GM12865 (cell line): ENCODE data around the gene KLHL29.

Source experiments
- DNase-seq: peaks from one replicate; pipeline ENCODE4 v3.0.0; 2010; ENCODE audit warnings: low read depth
- H3K4me3 ChIP-seq: 2 replicates; pipeline ENCODE4 v1.5.1; 2011; ENCODE audit warnings: mild to moderate bottlenecking, low read depth, low read length, control low read depth
- TF ChIP-seq, protein P1 (sequence below): IDR thresholded peaks from 2 replicates; pipeline ENCODE4 v1.5.1; 2011; ENCODE audit warnings: low read length, control low read depth, low read depth, inconsistent platforms; ENCODE audit not compliant: insufficient read depth; ENCODE audit errors: missing control alignments

The KLHL29 gene

DNA sequence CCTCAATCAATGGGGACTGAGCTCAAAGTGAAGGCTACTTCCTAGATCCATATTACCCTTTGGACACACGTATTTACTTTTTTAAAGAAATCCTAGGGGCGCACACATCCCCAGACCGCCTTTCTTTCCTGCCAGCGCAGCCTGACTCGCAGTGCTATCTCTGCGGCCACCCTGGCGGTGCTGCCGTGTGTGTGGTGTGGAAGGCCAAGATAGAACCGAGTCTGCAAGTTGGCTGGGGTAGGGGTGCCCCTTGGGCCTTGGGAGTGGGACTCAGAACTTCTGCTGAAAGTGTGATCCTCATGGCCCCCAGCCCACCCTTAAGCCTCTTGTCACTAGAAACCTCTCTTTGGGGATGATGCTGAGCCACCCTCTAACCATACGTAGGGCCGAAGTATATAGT, 143.7 kb downstream of the KLHL29 start:
- H3K4me3 ChIP-seq, result no peak overlapping the region
- TF ChIP-seq, protein P1, sequence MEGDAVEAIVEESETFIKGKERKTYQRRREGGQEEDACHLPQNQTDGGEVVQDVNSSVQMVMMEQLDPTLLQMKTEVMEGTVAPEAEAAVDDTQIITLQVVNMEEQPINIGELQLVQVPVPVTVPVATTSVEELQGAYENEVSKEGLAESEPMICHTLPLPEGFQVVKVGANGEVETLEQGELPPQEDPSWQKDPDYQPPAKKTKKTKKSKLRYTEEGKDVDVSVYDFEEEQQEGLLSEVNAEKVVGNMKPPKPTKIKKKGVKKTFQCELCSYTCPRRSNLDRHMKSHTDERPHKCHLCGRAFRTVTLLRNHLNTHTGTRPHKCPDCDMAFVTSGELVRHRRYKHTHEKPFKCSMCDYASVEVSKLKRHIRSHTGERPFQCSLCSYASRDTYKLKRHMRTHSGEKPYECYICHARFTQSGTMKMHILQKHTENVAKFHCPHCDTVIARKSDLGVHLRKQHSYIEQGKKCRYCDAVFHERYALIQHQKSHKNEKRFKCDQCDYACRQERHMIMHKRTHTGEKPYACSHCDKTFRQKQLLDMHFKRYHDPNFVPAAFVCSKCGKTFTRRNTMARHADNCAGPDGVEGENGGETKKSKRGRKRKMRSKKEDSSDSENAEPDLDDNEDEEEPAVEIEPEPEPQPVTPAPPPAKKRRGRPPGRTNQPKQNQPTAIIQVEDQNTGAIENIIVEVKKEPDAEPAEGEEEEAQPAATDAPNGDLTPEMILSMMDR, result no peak
- no peak for DNase-seq

- no peak for DNase-seq
- no peak overlapping the region for H3K4me3 ChIP-seq
- TF ChIP-seq, protein P1, result no peak
Measured at GRCh38 chr2:23529659-23530058, 144.7 kb downstream of the KLHL29 start.

DNA sequence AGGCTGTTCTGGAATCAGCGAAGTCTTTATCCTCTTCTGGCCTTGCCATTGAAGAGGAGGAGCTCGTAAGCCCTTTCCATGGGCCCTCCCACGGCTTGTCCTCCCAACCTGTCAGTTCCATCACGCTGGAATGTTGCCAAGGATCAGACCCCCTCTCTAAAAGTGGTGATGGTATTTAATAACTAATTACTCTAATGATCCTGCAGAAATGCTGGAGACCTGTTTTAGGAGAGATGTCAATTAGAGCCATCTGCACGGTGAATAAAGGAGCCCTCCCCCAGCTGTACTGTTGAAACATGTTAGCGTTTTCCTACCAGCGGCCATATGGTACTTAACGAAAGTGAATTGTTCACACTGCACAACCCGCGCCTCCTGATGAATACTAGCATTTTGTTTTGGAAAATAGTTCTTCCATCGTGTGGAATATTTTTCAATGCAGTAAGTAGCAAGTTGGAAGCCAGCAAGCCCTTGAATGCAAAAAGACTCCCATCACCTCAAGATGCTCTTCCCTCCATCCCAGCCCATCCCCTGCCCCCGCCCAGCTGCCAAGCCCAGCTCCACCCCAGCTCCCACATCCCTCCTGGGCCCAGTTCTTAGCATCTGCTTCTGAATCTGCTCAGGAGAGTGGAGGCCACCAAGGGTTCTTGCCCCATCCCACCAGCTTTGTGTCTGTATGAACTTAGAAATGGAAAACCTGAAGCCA, 145.4 kb downstream of the KLHL29 start:
- no peak for DNase-seq
- no peak overlapping the region for H3K4me3 ChIP-seq
- TF ChIP-seq, protein P1, result no peak

DNA sequence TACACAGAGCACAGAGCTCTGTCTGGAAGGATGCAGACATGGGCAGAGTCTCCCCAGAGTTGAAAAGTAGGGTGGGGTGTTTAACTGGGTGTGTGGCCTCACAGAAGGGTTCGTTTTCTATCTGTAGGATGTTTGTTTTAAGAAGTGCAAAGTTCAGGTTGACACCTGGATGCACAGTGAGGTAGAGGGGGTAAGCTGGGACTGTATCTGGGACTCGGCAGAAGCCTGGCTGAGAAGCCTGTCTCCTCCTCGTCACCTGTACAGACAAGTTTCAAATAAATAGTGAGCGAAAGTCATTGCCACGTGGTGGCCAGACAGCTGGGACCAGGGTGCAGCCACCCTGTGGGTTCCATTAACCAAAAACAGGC, 145.9 kb downstream of the KLHL29 start:
- TF ChIP-seq, protein P1, result no peak
- H3K4me3 ChIP-seq, result no peak overlapping the region
- DNase-seq, result no peak

GRCh38 chr2:23531280-23531679, 146.3 kb downstream of the KLHL29 start:
- DNase-seq, result no peak
- H3K4me3 ChIP-seq, result no peak overlapping the region
- TF ChIP-seq, protein P1, result no peak

- H3K4me3 ChIP-seq, result no peak overlapping the region
- no peak for DNase-seq
- TF ChIP-seq, protein P1, result no peak
Measured at GRCh38 chr2:23531881-23532280, 146.9 kb downstream of the KLHL29 start.
